ENCODE measurements around the gene DPRX.

DNA sequence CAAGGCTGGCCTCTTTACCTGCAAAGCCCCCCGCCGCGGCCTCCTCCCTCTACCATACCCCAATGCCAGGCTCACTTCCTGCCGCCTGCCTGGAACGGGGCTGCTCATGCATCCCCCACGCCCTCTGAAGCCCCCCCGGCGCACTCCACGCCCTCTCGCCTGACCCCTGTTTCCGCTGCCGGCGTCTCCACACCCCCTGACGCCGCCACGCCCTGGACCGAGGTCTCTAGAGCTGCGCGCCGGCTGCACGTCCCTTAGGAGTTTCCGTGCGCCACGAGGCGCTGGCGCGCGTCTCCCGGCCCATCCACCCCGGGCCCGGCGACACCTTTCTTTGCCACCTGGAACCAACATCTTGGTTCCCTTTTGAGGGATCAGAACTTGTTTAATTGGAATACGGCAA lies 16.0 kb downstream of the DPRX start:
- TF ChIP-seq EP300 (IDR thresholded peaks at IDR 0.05; ENCODE audit: borderline replicate concordance): no peak
- no peak for TF ChIP-seq RAD21 (IDR thresholded peaks at IDR 0.05; ENCODE audit: low read depth)
- no peak for TF ChIP-seq NFIC (IDR thresholded peaks at IDR 0.05)
- TF ChIP-seq, protein P1, sequence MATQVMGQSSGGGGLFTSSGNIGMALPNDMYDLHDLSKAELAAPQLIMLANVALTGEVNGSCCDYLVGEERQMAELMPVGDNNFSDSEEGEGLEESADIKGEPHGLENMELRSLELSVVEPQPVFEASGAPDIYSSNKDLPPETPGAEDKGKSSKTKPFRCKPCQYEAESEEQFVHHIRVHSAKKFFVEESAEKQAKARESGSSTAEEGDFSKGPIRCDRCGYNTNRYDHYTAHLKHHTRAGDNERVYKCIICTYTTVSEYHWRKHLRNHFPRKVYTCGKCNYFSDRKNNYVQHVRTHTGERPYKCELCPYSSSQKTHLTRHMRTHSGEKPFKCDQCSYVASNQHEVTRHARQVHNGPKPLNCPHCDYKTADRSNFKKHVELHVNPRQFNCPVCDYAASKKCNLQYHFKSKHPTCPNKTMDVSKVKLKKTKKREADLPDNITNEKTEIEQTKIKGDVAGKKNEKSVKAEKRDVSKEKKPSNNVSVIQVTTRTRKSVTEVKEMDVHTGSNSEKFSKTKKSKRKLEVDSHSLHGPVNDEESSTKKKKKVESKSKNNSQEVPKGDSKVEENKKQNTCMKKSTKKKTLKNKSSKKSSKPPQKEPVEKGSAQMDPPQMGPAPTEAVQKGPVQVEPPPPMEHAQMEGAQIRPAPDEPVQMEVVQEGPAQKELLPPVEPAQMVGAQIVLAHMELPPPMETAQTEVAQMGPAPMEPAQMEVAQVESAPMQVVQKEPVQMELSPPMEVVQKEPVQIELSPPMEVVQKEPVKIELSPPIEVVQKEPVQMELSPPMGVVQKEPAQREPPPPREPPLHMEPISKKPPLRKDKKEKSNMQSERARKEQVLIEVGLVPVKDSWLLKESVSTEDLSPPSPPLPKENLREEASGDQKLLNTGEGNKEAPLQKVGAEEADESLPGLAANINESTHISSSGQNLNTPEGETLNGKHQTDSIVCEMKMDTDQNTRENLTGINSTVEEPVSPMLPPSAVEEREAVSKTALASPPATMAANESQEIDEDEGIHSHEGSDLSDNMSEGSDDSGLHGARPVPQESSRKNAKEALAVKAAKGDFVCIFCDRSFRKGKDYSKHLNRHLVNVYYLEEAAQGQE (IDR thresholded peaks at IDR 0.05; ENCODE audit: low read depth): no peak
- TF ChIP-seq CEBPB (IDR thresholded peaks at IDR 0.05): no peak
- no peak for TF ChIP-seq EGR1 (IDR thresholded peaks at IDR 0.05)
- TF ChIP-seq, protein P2, sequence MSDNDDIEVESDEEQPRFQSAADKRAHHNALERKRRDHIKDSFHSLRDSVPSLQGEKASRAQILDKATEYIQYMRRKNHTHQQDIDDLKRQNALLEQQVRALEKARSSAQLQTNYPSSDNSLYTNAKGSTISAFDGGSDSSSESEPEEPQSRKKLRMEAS (IDR thresholded peaks at IDR 0.05): no peak

All from Ishikawa (cell line).